ENCODE data around the gene TAS2R41.
"Not testable (repeated sequence)": the region's sequence is repeated elsewhere in the genome, so short reads cannot be mapped to it uniquely, and the experiment has no call there.

Gene TAS2R41

DNA sequence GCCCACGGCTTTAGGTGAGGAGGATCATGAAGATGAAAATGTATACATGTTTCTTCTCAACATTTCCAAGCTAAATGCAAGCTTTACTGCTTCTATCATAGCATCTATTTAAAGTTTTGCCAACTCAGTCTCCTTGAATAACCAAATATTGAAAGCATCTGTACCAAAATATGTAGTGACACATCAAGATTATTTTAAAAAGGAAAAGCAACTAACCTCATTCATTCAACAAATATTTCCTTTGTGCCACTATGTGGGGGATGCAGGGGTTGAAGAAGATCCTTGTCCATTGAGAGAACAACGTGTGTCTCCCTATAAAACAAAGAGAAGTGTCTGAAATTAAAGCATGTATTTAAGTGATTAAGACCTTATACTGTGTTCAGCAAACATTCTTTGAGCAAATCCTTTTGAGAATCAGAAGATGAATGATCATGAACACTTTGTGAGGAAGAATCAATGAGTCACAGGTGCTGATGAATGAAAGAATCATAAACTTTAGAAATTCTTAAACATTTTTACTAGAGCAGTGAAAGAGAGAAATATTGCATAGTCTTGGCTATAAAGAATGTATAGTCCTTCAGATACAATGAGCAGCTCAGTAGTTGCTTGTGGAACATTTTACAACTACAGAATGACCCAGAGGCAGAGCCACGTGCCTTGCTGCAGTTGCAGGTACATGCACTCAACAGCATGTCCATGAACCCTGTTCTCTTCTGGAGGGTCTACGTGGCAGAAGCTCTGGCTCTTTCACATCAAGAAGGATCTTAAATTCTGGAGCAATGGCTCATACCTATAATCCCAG lies 20.5 kb upstream of the TAS2R41 start:
- no peak for DNase-seq (ENCODE audit: low read depth in 3 of 3, low spot score in 1 of 3)

DNA sequence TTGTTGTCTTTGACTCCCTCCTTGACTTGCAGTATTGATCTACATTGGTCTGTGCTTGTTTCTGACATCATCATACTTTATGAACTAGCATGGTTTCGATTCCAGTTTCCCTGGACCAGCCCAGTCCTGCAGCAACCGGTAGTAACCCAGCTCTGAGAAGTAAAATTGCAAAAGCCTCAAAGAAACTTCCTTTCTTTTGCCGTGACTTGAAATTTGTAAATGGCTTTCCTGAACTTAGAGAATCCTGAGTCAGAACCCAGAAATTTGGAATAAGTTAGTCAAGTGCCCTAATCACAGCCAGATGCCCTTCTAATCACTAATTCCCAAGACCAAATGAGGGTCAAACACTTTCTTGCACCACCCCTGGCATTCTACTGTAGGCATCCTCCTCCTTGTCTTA lies 19.4 kb upstream of the TAS2R41 start:
- DNase-seq (ENCODE audit: low read depth in 3 of 3, low spot score in 1 of 3) = no peak

GRCh38 chr7:143458681-143459080 lies 19.0 kb upstream of the TAS2R41 start:
- DNase-seq (ENCODE audit: low read depth in 3 of 3, low spot score in 1 of 3) = no peak

DNA sequence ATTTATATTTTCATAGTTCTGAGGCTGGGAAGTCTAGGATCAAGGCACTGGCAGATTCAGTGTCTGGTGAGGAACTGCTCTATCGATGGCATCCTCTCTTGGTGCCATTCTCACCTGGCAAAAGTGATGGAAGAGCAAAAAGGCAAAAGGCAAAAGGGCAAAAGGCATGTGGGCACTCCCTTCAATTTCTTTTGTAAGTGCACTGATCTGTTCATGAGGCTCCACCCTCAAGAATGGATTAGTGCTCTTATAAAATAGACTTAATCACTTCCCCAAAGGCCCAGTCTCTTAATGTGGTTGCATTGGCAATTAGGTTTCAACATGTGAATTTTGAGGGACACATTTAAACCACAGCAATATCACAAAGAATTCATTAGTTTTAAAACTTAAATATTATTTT lies 18.3 kb upstream of the TAS2R41 start:
- no peak for DNase-seq (ENCODE audit: low read depth in 3 of 3, low spot score in 1 of 3)

DNA sequence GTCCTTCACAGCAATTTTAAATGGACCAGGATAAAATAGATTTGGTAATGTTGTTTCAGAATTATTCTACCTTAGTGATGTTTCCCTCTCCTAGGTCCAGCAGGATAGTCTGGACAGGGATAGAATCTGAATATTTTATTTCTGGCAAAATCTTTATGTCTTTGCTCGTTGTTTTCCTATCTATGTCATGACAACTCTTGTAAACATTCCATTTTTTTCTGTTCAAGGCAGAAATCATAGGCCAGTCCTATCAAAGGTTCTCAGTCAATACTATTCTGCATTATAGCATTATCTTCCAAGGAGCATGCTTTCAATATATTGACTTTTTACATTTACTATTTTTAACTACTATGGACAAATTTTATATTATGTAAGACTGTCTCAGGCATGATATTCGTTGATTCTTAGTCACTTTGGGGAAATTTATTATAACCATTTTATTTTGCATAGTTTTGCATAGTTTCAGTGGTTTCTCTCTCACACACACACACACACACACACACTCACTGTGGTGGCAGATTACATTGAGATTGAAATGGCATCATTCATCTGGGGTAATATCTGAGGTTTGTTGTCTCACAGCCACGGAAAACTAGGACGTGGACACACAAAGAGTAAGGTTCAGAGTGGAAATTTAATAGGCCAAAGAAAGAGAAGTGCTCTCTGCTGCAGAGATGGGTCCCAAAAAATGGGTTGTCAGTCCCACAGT lies 17.2 kb upstream of the TAS2R41 start:
- no peak for DNase-seq (ENCODE audit: low read depth in 3 of 3, low spot score in 1 of 3)

DNA sequence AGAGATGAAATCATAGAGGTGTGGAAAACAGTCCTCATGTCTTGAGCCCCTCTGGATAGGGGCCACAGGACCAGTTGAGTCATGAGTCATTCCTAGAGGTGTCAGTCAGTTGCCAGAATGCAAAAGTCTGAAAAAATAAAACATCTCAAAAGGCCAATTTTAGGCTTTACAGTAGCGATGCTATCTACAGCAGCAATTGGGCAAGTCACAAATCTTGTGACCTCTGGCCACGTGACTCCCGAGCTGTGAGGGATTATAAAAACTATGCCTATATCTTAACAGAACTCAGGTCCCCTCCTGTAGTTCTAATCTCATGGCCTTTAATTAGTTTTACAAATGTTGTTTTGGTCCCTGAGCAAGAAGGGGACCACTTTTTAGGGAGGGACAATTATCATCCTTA lies 15.6 kb upstream of the TAS2R41 start:
- DNase-seq (ENCODE audit: low read depth in 3 of 3, low spot score in 1 of 3) = no peak

DNA sequence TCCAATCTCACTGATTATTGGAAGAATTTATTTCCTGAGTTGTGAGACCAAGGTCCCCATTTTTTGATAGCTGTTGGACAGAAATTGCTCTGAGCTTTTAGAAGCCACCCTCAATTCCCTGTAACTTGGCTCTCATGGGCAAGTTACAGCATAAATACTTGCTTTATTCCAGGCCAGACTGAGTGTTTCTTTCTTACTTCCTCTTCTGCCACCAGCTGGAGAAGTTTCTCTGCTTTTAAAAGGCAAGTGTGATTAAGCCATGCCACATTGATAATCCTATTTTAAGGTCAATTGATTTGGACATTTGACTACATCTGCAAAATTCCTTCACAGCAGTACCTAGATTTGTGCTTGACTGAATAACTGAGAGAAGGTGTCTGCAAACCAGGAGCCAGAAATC lies 14.1 kb upstream of the TAS2R41 start:
- no peak for DNase-seq (ENCODE audit: low read depth in 3 of 3, low spot score in 1 of 3)

DNA sequence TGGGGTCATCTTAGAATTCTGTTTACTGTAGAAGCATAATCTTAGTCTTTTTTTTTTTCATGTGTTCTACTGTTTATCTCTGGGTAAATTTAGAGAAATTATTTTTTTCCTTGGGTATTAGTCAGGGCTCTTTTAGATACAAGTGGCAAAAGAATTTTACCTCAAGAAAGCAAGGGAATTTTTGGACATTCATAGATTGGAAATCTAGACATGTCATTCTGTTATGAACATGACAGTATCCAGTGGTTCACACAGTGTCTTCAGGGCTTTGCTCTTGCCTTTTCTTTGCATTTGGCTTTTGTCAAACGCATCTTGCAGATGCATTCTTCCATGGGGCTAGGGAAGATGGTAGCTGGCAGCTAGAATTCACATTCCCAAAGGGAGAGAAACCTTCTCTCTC lies 13.7 kb upstream of the TAS2R41 start:
- DNase-seq (ENCODE audit: low read depth in 3 of 3, low spot score in 1 of 3) = no peak

- no peak for DNase-seq (ENCODE audit: low read depth in 3 of 3, low spot score in 1 of 3)
Measured at GRCh38 chr7:143467724-143468123, 9.9 kb upstream of the TAS2R41 start.

DNA sequence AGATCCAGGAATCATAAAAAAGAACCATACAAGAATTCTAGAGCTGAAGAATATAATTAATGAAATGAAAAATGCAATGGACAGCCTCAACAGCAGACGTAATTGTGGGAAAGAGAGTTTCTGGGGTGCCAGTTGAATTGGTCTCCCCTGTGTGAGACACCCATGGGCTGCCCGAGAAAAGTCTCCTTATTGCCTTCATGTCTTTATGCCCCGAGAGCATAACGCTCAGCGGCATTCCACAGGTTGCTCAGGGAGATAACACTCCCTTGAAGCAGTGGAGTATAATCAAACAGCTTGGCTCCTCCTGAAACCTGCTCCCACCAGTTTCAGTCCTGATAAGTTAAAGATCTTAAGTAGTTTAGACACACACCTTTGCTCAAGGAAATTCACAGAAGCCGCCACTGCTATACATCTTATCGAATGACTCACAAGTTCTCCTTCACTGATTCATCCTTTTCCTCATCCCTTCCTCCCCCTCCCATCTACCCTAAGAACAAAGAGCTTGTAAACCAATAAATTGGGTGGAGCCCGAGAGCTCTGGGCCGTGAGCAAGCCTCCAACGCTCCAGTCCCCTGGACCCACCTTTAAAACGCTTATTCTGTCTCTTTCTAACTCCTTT lies 5.5 kb upstream of the TAS2R41 start:
- not testable (repeated sequence) for DNase-seq (ENCODE audit: low read depth in 3 of 3, low spot score in 1 of 3)

- no peak for DNase-seq (ENCODE audit: low read depth in 3 of 3, low spot score in 1 of 3)
Measured at GRCh38 chr7:143479055-143479766, 1.5 kb downstream of the TAS2R41 start.

GRCh38 chr7:143480501-143480900 lies 2.8 kb downstream of the TAS2R41 start:
- no peak for DNase-seq (ENCODE audit: low read depth in 3 of 3, low spot score in 1 of 3)

DNA sequence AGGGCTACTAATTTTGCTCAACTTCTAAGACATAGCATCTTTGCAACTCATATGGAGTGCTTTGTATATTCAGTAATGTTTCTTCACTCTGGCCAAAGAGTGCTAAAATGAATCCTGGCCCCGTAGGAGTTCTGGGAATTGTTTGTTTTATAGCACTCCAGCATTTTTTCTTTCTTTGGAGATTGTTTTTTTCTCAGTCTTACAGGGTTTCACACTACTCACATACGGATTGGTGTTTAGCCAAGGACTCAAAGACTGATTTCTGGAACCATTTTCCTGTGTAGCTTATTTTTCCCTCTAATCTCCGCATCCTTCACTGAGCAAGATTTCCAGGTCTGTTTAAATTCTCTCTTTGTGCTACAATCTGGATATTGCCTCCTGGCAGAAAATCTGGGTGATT lies 6.4 kb downstream of the TAS2R41 start:
- no peak for DNase-seq (ENCODE audit: low read depth in 3 of 3, low spot score in 1 of 3)

DNA sequence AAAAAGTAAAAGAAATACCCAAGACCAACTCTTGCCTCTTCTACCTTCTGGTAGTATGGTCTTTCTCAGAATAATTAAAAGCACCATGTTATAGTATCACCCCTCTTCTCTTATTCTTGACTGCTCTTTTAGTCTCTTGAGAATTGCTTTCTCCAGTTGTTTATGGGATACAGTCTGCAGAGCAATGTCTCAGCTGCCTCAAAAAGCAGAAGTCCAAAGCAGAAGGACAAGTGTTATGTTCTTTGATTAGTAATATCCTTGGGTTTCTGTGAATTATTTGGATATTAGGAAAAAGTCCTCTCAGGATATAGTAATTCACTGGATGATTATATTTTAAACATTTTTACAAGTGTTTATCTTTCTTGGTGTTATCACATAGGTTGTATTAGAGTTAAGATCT lies 7.4 kb downstream of the TAS2R41 start:
- no peak for DNase-seq (ENCODE audit: low read depth in 3 of 3, low spot score in 1 of 3)

- DNase-seq (ENCODE audit: low read depth in 3 of 3, low spot score in 1 of 3) = no peak
Measured at GRCh38 chr7:143485500-143485899, 7.8 kb downstream of the TAS2R41 start.

- DNase-seq (ENCODE audit: low read depth in 3 of 3, low spot score in 1 of 3) = not testable (repeated sequence)
Measured at GRCh38 chr7:143486266-143486665, 8.6 kb downstream of the TAS2R41 start.

DNA sequence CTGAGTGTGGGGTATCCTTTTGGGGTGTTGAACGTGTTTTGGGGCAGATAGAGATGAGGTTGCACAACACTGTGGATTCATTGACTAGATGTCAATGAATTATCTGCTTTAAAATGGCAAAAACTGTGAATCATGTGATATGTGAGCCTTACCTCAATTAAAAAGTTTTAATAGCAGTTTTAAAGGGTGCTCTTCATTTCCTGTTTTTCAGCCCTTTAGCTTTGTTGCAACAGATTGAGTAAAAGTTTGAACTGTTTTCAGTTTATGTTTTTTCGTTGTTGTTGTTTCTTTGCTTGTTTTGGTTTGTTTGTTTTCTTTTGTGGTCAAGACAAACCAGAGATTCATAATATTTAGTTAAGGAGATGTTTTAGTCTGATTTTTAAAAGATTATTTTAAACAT lies 9.4 kb downstream of the TAS2R41 start:
- DNase-seq (ENCODE audit: low read depth in 3 of 3, low spot score in 1 of 3) = no peak

GRCh38 chr7:143487566-143487965 lies 9.9 kb downstream of the TAS2R41 start:
- DNase-seq (ENCODE audit: low read depth in 3 of 3, low spot score in 1 of 3) = no peak

DNA sequence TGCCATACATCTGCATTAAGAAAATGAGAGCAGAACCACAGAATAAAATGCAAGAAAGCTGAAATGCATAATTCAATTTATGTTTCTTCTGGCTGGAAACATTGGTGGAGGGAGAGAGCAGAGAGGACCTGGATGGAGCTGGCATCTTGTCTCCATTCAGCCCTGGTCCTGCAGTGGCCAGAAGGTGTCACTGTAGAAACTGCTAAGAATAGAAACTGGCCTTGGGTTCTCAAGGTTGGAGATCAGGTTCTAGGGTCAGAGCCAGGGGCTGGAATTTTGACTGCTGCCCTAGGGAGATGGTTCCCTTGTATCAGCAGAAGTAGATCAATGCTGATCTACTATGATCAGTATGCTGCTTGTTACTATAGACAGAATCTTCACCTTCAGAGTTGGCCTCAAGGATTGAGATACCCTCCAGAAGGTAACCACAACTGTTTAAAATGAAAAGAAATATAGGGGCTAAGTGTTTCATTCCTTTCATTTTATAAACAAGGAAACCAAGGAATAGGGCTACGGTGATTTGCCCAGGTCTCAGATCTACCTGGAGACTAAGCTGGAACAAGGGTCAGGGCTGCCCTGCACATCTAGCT lies 13.1 kb downstream of the TAS2R41 start:
- no peak for DNase-seq (ENCODE audit: low read depth in 3 of 3, low spot score in 1 of 3)

GRCh38 chr7:143492043-143492471 lies 14.4 kb downstream of the TAS2R41 start:
- DNase-seq (ENCODE audit: low read depth in 3 of 3, low spot score in 1 of 3) = no peak
